ENCODE measurements around the gene SNAI1.

The SNAI1 gene

DNA sequence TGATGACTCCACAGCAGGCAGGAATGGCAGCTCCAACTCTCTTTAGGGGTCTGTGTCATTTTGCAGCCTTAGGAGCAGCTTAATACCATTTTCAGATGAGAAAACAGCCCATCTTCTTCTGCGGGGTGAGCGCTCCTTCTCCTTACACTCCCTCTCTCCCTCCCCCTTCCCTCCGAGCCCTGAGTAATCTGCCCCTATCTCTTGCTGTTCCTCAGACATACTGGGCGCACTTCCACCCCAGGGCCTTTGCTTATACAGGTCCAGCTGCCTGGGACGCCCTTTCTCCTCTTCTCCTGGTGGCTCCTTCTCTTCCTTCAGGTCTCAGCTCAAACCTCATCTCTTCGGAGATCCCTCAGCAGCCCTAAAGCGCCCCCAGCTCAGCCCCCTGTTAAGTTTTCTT, 54.8 kb downstream of the SNAI1 start:
- no peak for DNase-seq (ENCODE audit: low spot score)

DNA sequence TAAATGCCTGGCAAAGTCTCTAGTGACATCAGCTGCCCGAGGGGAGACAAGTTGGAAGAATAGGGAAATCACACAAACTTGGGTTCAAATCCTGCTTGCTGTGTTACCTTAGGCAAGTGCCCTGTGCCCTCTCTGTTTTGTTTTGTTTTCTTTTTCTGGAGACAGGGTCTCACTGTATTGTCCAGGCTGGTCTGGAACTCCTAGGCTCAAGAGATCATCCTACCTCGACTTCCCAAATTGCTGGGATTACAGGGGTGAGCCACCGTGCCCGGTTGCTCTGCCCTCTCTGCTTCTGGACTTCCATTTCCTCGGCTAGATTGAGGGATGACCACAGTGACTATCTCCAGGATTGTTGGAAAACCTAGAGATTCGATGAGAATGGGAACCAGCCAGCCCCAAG, 55.4 kb downstream of the SNAI1 start:
- no peak for DNase-seq (ENCODE audit: low spot score)
